Loucy (cell line): ENCODE measurements around the gene PPIP5K1.

Experiments
- EZH2phosphoT487 ChIP-seq: fragments of 200-600 bp; IDR thresholded peaks from 2 replicates; pipeline ENCODE4 v1.6.1; 2018; ENCODE audit warnings: antibody characterized with exemption, mild to moderate bottlenecking, moderate library complexity, borderline replicate concordance
- TF ChIP-seq, protein P1 (sequence below): fragments of 200-600 bp; sonication (generic); conservative IDR thresholded peaks from 2 replicates; pipeline ENCODE4 v1.5.1; 2014; ENCODE audit warnings: mild to moderate bottlenecking, antibody characterized with exemption, low read length

DNA sequence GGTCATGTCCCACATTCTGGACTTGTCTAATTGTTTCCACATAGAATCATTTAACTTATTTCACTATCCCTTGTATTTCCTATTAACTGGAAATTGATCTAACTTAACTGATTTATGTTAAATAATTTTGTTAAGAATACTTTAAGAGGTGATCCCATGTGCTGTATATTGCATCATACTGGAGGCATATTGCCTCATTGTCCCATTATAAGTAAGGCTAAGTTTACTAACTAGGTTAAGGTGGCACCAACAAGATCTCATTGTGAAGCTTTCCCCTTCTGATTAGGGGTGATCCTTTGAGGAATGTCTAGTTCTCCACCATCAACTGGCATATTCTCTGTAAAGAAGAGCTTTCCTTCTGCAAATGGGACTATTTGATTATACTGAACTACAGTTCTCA, 48.2 kb downstream of the PPIP5K1 start:
- TF ChIP-seq, protein P1, sequence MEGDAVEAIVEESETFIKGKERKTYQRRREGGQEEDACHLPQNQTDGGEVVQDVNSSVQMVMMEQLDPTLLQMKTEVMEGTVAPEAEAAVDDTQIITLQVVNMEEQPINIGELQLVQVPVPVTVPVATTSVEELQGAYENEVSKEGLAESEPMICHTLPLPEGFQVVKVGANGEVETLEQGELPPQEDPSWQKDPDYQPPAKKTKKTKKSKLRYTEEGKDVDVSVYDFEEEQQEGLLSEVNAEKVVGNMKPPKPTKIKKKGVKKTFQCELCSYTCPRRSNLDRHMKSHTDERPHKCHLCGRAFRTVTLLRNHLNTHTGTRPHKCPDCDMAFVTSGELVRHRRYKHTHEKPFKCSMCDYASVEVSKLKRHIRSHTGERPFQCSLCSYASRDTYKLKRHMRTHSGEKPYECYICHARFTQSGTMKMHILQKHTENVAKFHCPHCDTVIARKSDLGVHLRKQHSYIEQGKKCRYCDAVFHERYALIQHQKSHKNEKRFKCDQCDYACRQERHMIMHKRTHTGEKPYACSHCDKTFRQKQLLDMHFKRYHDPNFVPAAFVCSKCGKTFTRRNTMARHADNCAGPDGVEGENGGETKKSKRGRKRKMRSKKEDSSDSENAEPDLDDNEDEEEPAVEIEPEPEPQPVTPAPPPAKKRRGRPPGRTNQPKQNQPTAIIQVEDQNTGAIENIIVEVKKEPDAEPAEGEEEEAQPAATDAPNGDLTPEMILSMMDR: no peak
- no peak for TF ChIP-seq EZH2phosphoT487
